HG03097 (cell line): ENCODE data around the gene TMEM131L.
A peak's percentile ranks its signal among the peaks of the same experiment; 100 is the strongest.
"Not testable (repeated sequence)": the region's sequence is repeated elsewhere in the genome, so short reads cannot be mapped to it uniquely, and the experiment has no call there.

Source experiments
- ATAC-seq: cut with Tn5 transposase; IDR thresholded peaks from one replicate; pipeline ENCODE4 v1.9.1; 2021; ENCODE audit not compliant: unreplicated experiment, low FRiP score

The TMEM131L gene

GRCh38 chr4:153639833-153640802 lies 174.0 kb downstream of the TMEM131L start:
- ATAC-seq = no peak

- no peak for ATAC-seq
Observed at GRCh38 chr4:153641532-153641931, 175.4 kb downstream of the TMEM131L start.

DNA sequence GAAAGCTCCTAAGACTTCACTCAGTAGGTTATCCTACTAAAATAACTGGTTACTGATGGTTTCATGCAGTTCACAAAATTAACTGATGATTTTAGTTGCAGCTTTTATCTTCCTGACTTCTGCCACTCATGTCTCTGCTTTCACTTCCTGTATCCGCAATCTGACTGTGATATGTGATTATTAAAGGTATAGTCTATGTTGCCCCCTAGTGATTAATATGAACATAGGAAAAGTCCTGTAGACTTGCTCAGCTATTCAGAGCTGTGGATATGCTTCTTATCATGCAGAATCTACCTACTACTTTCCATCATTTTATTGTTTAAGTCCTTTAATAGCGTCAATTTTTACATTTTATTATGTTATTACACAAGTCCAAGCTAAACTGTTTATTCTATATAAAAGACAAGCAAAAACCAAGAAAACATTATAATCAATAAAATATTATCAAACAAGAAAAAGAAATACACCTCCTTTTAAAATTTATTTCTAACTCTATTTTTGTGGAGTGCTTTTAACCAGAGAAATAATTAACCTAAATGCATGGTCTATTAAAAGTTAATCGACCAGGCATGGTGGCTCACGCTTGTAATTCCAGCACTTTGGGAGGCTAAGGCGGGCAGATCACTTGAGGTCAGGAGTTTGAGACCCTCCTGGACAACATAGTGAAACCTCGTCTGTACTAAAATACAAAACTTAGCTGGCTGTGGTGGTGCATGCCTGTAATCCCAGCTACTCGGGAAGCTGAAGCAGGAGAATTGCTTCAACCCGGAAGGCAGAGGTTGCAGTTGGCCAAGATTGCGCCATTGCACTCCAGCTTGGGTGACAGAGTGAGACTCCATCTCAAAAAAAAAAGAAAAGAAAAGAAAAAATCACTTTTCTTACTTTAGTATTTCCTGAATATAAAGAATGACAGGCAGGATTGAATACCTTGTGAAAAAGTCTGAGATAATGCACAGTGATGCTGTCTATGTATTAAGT lies 177.5 kb downstream of the TMEM131L start:
- ATAC-seq = peak; percentile 81

GRCh38 chr4:153645183-153645582 lies 179.0 kb downstream of the TMEM131L start:
- no peak for ATAC-seq

DNA sequence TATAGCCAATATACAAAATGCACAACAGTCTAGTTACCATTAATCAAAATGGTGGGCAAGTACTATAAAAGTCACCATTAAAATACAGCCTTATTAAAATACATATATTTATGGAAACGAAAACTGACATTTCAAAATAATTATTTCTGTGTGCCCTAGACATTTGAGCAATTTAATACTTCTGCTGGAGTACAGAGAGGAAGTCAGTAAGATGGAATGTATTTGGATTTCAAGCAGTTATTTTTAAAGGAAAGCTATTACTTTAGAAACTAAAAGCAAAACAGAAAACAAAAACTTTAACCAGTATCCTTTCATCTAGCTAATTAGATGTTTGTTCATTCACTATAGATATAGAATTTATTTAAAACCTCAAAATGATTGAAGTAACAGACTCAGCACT lies 180.1 kb downstream of the TMEM131L start:
- no peak for ATAC-seq

DNA sequence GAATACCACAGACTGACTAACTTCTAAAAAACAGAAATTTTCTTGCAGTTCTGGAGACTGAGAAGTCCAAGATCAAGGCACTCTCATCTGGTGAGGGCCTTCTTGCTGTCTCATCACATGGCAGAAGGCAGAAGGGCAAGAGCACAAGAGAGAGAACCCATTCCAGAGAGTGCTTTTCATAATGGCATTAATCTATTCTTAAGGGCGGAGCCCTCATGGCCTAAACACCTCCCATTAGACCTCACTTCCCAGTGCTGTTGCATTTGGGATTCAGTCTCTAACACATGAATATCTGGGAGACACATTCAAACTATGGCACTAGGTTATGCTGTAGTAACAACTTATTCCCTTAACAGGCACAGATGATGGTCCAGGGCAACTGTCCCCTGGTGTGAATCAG lies 180.8 kb downstream of the TMEM131L start:
- ATAC-seq = no peak

GRCh38 chr4:153647975-153648374 lies 181.8 kb downstream of the TMEM131L start:
- ATAC-seq = no peak

GRCh38 chr4:153649572-153649991 lies 183.4 kb downstream of the TMEM131L start:
- ATAC-seq = no peak

DNA sequence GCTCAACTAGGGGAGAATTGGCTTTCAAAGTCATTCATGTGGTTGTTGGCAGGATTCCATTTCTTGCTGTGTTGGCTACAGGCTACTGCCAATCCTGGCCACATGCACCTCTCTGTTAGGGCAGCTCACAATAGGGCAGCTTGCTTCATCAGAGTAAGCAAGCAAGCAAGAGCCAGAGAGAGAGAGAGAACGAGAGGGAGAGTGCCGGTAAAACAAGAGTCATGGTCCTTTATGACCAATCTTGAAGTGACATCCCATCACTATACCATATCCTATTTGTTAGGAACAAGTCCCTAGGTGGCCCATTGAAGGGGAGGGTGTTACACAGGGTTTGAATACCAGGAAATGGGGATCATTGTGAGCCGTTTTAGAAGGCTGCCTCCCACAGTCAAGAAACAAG lies 185.0 kb downstream of the TMEM131L start:
- ATAC-seq = no peak

GRCh38 chr4:153651587-153651986 lies 185.4 kb downstream of the TMEM131L start:
- no peak for ATAC-seq

GRCh38 chr4:153652051-153652784 lies 186.1 kb downstream of the TMEM131L start:
- no peak for ATAC-seq

DNA sequence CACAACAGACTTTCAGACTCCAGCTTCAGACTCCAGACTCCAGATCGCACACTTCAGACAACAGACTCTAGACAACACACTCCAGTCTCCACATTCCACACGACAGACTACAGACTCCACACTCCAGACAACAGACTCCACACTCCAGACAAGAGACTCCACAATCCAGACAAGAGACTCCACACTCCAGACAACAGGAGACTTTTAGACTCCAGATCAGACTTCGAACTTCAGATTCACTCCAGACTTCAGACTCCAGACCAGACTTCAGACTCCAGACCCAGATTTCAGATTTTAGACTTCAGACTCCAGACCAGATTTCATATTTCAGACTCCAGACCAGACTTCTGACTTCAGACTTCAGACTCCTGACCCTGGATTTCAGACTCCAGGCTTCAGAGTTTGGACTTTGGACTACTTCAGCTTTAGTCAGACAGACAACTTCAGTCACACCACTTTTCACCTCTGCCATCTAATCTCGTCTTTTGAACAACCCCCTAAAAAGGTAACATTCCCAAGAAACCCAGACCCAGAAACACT lies 188.9 kb downstream of the TMEM131L start:
- no peak for ATAC-seq

DNA sequence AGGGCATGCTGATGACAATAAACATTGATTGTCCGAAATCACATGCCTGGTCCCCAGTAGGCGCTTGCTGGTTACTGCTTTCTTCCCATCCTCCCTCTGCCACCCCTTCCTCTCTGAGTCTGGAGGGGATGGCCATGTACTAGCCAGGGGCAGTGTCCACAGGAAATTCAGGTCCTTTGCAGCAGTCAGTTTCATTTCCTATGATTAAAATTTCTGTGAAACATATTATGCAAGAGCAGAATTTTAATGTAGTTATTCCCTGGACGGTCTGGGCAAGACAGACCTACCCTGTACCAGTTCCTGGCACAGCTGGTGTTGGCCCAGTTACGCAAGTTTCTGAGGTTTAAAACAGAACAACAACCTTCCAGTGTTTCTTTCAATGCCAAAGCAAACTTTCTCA lies 189.8 kb downstream of the TMEM131L start:
- ATAC-seq = no peak

DNA sequence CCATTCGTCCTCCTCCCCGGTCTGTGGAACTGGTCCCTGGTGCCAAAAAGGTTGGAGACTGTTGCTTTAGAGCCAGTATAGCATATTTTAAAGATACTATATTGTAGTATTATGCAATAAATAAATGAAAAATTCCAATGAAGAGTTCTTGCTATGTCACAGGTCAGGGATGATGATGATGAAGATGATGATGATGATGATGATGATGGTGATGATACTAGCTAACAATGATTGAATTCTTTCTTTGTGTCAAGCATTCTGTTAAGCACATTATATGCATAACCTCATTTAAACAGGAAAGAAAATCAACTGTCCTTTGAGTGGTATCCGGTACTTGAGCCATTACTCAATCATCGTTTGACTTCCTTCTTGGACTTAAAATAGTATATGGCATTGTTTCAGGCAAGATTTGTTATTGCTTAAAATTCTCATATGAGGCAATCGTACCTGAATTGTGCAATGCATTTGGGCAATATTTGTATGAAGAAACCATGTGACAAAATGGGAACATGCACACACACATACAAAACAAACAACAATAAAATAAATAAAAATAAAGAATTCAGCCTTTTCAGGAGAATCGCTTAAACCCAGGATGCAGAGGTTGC lies 195.2 kb downstream of the TMEM131L start:
- no peak for ATAC-seq

DNA sequence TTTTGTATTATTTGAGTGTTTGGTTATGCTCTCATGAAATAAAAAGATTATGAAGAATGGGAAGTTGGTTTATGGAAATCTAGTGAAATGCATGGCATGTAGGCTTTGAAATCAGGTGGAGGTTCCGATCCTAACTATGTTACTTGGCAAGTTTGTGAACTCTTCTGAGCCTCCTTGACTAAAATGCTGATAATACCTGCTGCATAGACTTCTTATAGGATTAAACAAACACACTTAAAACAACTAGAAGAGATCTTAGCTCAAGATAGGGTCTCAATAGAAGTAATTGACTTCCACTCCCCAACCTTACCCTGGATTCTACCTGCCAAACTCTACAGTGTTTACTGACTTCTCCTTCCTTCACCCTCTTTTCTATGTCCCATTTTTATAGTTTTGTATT lies 195.7 kb downstream of the TMEM131L start:
- no peak for ATAC-seq

DNA sequence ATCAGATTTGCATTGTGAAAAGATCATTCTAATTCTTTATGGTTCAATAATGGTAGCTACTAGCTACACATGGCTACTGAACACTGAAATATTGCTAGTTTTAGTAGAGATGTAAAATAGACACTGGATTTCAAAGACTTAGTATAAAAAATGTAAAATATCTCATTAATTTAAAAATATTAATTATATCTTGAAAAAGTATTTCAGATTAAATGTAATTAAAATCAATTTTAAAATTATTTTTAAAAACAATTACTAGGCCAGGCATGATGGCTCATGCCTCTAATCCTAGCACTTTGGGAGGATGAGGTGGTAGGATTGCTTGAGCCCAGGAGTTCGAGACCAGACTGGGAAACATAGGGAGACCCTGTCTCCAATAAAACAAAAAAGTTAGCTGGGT lies 197.5 kb downstream of the TMEM131L start:
- ATAC-seq = no peak

GRCh38 chr4:153666505-153666904 lies 200.3 kb downstream of the TMEM131L start:
- ATAC-seq = not testable (repeated sequence)

DNA sequence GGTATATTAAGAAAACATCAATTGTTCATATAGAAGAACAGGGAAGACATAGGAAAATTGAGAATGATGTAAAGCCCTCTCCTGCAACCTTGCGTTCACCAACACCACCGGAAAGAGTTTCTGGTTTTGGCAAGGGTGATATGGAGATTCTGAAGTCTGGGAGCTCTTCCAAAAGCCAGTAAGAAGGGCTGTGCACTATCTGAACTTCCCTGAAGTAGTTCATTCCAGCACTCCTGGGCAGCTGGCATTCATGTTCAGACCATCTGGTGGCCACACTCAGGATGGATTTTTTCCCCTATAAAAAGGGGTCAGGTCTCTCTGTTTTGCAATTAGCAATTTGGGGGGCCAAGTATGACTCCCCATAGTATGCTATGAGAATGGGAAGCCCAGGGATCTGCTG lies 202.5 kb downstream of the TMEM131L start:
- no peak for ATAC-seq

DNA sequence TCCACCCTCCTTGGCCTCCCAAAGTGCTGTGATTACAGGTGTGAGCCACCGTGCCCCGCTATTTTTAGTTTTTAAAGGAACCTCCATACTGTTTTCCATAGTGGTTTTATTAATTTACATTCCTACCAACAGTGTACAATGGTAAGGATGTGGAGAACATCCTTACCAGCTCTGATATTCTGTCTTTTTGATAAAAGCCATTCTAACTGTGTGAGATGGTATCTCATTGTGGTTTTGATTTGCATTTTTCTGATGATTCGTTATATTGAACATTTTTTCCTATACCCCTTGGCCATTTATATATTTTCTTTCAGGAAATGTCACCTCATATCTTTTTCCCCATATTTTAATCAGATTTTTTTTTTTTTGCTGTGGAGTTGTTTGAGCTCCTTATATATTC lies 203.7 kb downstream of the TMEM131L start:
- ATAC-seq = no peak

- ATAC-seq = no peak
Observed at GRCh38 chr4:153676486-153676885, 210.3 kb downstream of the TMEM131L start.
